ENCODE data around the gene C1orf226. TPM values are rescaled to one million over a fixed set of nuclear protein-coding genes. Genes with fewer than 3 reads are reported as not detected.

The C1orf226 gene
- total RNA-seq, 1 donor from 2014 or later = 7.1 TPM

DNA sequence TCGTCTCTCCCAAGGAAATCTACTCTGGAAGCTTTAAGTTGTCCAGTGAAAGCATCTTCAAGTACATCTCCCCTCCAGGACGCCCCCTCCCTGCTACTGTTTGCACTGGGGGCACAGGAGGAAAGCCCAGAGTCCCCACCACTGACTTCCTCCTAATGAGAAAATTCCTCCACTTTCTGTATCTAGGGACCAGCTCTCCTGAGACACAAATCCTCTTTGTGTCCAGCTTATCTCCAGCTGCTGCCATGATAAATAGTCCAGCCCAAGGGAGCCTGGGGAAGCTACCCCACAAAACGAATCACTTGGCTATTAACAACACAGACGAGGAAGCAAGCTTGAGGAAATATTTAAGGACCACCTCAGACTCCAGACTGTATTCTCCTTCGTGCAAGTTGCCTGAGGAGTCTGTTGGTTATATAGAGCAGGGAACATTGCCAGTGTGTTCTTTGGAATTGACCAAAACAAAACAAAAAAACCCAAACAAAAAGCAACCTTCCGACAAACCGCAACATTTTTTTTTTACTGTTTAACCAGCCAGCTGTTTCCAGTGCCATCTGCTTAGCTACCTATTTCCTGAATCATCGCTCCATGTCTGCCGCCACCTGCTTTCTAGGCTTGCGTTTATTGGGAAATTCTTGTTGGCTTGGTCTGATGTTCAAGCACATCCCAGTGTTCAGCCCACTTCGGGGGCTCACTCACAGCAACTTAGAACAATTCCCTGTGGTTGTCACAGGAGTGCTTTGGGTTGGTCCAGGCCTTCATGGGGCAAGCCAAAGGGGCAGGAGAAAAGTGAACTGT lies 7.7 kb downstream of the C1orf226 start:
- TF ChIP-seq, protein P1, sequence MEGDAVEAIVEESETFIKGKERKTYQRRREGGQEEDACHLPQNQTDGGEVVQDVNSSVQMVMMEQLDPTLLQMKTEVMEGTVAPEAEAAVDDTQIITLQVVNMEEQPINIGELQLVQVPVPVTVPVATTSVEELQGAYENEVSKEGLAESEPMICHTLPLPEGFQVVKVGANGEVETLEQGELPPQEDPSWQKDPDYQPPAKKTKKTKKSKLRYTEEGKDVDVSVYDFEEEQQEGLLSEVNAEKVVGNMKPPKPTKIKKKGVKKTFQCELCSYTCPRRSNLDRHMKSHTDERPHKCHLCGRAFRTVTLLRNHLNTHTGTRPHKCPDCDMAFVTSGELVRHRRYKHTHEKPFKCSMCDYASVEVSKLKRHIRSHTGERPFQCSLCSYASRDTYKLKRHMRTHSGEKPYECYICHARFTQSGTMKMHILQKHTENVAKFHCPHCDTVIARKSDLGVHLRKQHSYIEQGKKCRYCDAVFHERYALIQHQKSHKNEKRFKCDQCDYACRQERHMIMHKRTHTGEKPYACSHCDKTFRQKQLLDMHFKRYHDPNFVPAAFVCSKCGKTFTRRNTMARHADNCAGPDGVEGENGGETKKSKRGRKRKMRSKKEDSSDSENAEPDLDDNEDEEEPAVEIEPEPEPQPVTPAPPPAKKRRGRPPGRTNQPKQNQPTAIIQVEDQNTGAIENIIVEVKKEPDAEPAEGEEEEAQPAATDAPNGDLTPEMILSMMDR (IDR thresholded peaks at IDR 0.05) = no peak
- Histone ChIP-seq H3K27me3 (no peaks in the 10 kb centered on the region), H3K4me1 (no peaks in the 10 kb centered on the region), H3K36me3 (no peaks in the 10 kb centered on the region), H3K4me3 (no peak overlapping the region), H3K9me3 (no peaks in the 10 kb centered on the region), H3K27ac (no peak overlapping the region)
- ATAC-seq (no peak), DNase-seq (no peak)
- intact Hi-C loops (cut with DNase I) = loop anchor here (10.0 kb wide), 1 partner anchor 334 kb away; no protein-coding TSS in a partner anchor

DNA sequence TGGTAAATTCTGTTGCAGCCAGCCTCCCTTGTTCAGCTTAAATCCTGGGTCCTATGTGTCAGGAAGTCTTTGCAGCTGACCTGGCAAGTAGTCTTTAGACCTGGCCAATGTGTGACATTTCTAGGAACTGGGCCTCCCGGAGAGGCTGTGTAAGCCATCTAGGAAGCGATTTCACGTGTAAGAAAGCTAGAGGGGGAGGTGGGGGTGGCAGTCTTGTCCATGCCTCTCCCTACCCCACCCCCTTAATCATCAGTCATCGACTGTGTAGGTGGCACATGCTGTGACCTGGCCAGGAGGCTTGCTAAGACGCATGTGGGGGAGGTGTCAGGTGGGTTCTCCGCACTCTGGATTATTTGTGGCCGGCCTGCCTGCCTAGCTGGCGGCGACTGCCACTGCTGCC lies 8.4 kb downstream of the C1orf226 start:
- ATAC-seq = no peak

DNA sequence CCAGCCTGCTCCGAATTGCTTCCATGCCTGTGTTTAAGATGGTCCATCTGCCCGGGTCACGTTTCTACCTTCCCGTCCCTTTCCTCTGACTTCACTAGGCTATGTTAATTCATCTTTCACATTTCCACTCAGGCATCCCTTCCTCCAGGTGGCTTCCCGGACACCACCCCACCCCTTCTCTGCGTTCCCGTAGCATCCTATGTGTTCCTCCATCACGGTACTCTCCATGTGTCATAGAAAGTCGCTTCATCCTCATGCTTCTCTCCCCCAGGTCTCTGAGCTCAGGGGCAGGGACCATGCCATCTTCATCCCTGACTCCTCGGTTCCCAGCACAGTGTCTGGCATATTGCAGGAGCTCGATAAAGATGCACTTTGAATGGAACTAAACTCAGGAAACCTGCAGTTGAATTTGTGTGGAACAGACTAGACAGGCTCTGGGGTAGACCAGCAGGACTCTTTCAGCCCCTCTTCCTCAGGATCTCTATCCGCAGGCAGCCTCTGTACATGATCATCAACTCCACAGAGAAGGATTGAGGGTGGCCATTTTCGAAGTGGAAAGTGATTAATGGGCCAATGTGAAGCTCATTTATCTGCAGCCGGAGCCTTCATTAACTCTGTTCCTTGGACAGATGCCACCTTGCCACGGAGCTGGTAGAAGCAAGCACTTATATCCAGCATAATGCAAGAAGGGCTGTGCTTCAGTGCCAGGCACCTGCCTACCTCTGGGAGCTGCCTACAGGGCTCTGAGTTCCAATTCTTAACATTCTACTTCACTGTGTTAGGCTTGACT lies 9.1 kb downstream of the C1orf226 start:
- Histone ChIP-seq H3K27ac (no peak overlapping the region), H3K36me3 (no peaks in the 10 kb centered on the region), H3K27me3 (no peaks in the 10 kb centered on the region), H3K9me3 (no peaks in the 10 kb centered on the region), H3K4me1 (no peaks in the 10 kb centered on the region), H3K4me3 (no peak overlapping the region)
- intact Hi-C loops (cut with DNase I) = no loop called here
- TF ChIP-seq, protein P1 (IDR thresholded peaks at IDR 0.05) = no peak
- DNase-seq (no peak), ATAC-seq (no peak)

More for the DNA sequence above, 8.4 kb downstream of the C1orf226 start:
- no peak for DNase-seq
- Histone ChIP-seq H3K4me3 (no peak overlapping the region), H3K4me1 (no peaks in the 10 kb centered on the region), H3K36me3 (no peaks in the 10 kb centered on the region), H3K9me3 (no peaks in the 10 kb centered on the region), H3K27me3 (no peaks in the 10 kb centered on the region), H3K27ac (no peak overlapping the region)
- TF ChIP-seq, protein P1 (IDR thresholded peaks at IDR 0.05) = no peak
- intact Hi-C loops (cut with DNase I) = loop anchor here (10.0 kb wide), 1 partner anchor 335 kb away; no protein-coding TSS in a partner anchor

DNA sequence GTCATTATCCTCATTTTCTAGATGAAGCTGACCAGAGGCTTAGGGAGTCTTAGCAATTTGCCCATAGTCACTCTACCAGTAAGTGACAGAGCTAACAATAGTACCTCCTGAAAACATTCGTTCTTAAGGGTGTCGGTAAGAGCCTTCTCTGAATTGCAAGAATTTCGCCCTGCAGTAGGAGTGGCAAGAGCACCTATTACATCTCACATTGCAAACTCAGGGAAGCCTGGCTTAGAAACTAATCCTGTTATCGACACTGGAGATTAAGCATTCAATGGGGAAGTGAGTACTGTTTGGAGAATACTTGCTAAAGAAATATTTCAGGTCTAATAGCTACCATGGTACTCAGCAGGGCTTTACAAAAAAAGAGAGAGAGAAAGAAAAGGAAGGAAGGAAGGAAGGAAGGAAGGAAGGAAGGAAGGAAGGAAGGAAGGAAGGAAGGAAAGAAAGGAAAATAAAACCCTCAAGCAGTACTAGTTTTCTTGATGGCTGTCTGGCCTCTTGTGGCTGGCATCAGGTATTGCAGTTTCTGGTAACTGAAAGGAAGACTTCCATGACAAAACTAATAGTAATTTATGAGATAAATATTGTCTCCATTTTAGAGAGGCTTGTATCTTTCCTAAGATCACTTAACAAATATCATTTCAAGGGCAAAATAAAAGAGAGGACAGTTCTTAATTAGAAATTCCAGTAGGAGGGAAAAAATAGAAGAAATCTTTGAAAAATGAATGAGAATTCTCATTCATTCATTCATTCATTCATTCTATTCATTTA lies 10.4 kb downstream of the C1orf226 start:
- no peaks in the 10 kb centered on the region for H3K36me3 ChIP-seq
- no peak overlapping the region for H3K4me3 ChIP-seq
- ATAC-seq = peak; percentile 91
- intact Hi-C loops (cut with DNase I) = no loop called here
- H3K4me1 ChIP-seq = no peaks in the 10 kb centered on the region
- no peaks in the 10 kb centered on the region for H3K9me3 ChIP-seq
- TF ChIP-seq, protein P1 (IDR thresholded peaks at IDR 0.05) = peak; percentile 76
- DNase-seq = no peak
- H3K27me3 ChIP-seq = no peaks in the 10 kb centered on the region
- no peak overlapping the region for H3K27ac ChIP-seq

DNA sequence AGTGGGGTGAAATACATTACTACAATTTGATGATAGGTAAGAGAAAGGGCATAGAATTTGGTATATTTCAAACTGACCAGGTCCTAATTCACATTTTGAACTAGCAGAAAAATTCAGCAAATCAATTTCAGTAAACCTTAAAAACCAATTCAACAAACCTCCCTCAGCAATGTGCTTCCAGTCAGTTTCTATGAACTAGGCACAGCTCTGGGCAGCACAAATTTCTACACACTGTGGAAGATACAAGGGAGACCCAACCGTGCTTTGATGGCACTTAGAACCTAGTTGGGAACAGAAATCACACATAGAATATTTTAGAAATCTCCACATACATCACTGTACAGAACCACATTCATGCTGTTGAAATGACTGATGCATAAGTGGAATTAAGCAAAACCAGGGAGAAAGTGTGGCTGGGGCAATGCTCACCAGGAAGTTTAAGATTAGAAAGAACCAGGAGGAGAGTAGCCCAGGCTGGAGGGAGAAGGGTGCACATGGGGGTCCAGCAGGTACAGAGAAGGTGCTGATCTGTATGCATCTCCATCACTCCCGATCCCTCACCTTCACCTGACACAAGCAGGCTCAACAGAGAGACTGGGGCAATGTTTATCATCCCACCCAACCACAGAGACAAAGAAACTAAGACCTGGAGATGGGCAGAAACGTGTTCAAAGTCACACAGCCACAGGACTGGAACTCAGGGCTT lies 14.8 kb downstream of the C1orf226 start:
- ATAC-seq (no peak), DNase-seq (no peak)
- TF ChIP-seq, protein P1 (IDR thresholded peaks at IDR 0.05) = no peak
- H3K4me1 ChIP-seq = no peaks in the 10 kb centered on the region
- H3K27me3 ChIP-seq = no peaks in the 10 kb centered on the region
- H3K4me3 ChIP-seq = no peak overlapping the region
- no peaks in the 10 kb centered on the region for H3K9me3 ChIP-seq
- no peaks in the 10 kb centered on the region for H3K36me3 ChIP-seq
- H3K27ac ChIP-seq = no peak overlapping the region
- intact Hi-C loops (cut with DNase I) = no loop called here

All from upper lobe of right lung (tissue), 1 donor.